Mesodermal cell (in vitro differentiated cells): ENCODE results near the gene TOMM40L.
A peak's percentile ranks its signal among the peaks of the same experiment; 100 is the strongest.

Experiments used
- H3K27ac ChIP-seq: 2 replicates; pipeline ENCODE4 v1.7.0; 2013; ENCODE audit warnings: mild to moderate bottlenecking, low read depth, low read length, moderate library complexity; ENCODE audit not compliant: severe bottlenecking
- H3K36me3 ChIP-seq: 2 replicates; pipeline ENCODE4 v1.7.1; 2013; ENCODE audit warnings: mild to moderate bottlenecking, low read length, moderate library complexity; ENCODE audit not compliant: control insufficient read depth, insufficient read depth
- H3K4me1 ChIP-seq: one replicate; pipeline ENCODE4 v1.7.1; 2013; ENCODE audit warnings: mild to moderate bottlenecking, low read length; ENCODE audit not compliant: insufficient read depth, control insufficient read depth, poor library complexity, severe bottlenecking
- H3K4me3 ChIP-seq: 2 replicates; pipeline ENCODE4 v1.7.0; 2013; ENCODE audit warnings: low read length, control low read depth, mild to moderate bottlenecking; ENCODE audit not compliant: insufficient read depth, poor library complexity, severe bottlenecking; ENCODE audit errors: extremely low read depth
- H3K9me3 ChIP-seq: 2 replicates; pipeline ENCODE4 v1.7.1; 2013; ENCODE audit warnings: mild to moderate bottlenecking, low read length, moderate library complexity; ENCODE audit not compliant: control insufficient read depth
- WGBS, 2 experiments: methylation state at CpG; one replicate each; pipeline ENCODE4 v1.1.5; 2013; ENCODE audit warnings: missing lambda C conversion rate in 2 of 2; ENCODE audit not compliant: insufficient coverage in 2 of 2; 5-methylcytosine and 5-hydroxymethylcytosine counted together

The TOMM40L gene

DNA sequence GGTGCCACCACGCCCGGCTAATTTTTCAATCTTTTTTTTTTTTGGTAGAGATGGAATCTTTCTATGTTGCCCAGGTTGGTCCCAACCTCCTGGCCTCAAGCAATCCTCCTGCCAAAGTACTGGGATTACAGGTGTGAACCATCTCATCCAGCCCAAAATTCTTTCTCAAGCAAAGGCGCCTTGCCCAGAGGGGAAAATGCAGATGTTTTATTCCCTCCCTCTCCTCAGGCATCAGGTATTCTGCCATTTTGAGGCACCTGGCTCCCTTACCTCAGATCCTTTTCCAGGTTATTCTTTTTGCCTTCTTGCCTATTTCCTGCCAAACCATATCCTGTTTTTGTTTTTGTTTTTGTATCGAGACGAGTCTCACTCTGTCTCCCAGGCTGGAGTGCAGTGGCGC lies 37.5 kb upstream of the TOMM40L start:
- H3K4me1 ChIP-seq = peaks cover 8% of the 10 kb centered on the region
- 92 to 95% methylated on average over 3 to 4 of the region's 6 CpGs for WGBS, 2 experiments
- no peak overlapping the region for H3K4me3 ChIP-seq
- no peaks in the 10 kb centered on the region for H3K36me3 ChIP-seq
- no peaks in the 10 kb centered on the region for H3K9me3 ChIP-seq
- no peak overlapping the region for H3K27ac ChIP-seq

- no peaks in the 10 kb centered on the region for H3K36me3 ChIP-seq
- WGBS, 2 experiments = 100% methylated on average over 1 to 3 of the region's 5 CpGs
- H3K9me3 ChIP-seq = no peaks in the 10 kb centered on the region
- peaks cover 8% of the 10 kb centered on the region for H3K4me1 ChIP-seq
- H3K4me3 ChIP-seq = no peak overlapping the region
- no peak overlapping the region for H3K27ac ChIP-seq
These were observed 36.8 kb upstream of the TOMM40L start for GRCh38 chr1:161189036-161189435.

- no peaks in the 10 kb centered on the region for H3K9me3 ChIP-seq
- peaks cover 11% of the 10 kb centered on the region for H3K4me1 ChIP-seq
- H3K36me3 ChIP-seq = no peaks in the 10 kb centered on the region
- WGBS, 2 experiments = 75 to 81% methylated on average over 21 to 22 of the region's 22 CpGs
- H3K4me3 ChIP-seq = no peak overlapping the region
- H3K27ac ChIP-seq = no peak overlapping the region
These were observed 34.8 kb upstream of the TOMM40L start for GRCh38 chr1:161190962-161191521.

GRCh38 chr1:161191971-161192370 lies 33.9 kb upstream of the TOMM40L start:
- H3K4me1 ChIP-seq = peaks cover 11% of the 10 kb centered on the region
- no peak overlapping the region for H3K4me3 ChIP-seq
- H3K36me3 ChIP-seq = no peaks in the 10 kb centered on the region
- no peak overlapping the region for H3K27ac ChIP-seq
- WGBS, 2 experiments = 90 to 92% methylated on average over 6 to 7 of the region's 8 CpGs
- no peaks in the 10 kb centered on the region for H3K9me3 ChIP-seq

DNA sequence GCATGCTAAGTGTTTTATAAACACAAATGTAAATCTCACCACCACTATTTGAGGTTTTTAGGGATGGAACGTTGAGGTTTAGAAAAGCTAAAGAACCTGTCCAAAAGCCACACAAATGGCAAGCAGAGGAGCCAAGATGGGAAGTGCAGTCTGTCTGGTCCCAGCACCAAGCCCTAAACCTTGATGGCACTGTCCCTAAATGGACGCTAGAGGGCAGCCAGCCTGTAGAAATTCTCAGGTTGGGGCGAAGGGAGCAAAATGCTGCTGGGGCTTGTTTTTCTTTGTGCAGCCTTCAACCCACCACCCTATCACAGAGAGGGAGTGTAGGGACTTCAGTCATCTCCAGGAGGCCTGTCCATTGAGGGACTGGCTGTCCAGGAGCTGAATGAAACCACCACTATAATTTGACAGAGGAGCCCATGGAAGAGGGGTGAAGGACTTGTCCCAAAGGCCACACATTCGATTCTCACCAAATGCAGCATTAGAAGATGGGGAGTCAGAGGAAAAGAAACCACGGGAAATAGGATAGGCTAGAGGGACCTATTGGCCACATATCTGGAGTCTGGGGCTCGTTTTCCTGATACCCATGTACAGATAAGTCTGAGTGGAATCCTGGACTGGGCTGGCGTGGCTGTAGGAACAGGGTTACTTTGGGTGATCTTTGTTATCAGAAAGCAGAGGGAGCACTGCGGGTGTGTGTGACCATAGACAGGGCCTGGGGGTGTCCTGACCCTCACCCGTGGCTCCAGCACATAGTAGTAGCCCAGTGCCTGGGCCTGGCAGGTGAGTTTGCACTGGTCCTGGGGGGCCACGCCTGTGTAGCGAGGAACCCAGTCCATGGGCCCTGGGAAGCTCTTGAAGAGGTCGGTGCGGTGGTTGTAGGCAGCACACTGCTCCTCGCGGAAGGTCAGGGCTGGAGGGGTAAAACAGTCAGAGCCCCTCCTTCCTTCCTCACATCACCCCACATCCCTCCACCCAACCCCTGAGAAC lies 33.1 kb upstream of the TOMM40L start:
- peaks cover 15% of the 10 kb centered on the region for H3K4me1 ChIP-seq
- 76 to 84% methylated on average over 9 to 10 of the region's 15 CpGs for WGBS, 2 experiments
- H3K36me3 ChIP-seq = no peaks in the 10 kb centered on the region
- H3K27ac ChIP-seq = no peak overlapping the region
- H3K9me3 ChIP-seq = no peaks in the 10 kb centered on the region
- H3K4me3 ChIP-seq = no peak overlapping the region

DNA sequence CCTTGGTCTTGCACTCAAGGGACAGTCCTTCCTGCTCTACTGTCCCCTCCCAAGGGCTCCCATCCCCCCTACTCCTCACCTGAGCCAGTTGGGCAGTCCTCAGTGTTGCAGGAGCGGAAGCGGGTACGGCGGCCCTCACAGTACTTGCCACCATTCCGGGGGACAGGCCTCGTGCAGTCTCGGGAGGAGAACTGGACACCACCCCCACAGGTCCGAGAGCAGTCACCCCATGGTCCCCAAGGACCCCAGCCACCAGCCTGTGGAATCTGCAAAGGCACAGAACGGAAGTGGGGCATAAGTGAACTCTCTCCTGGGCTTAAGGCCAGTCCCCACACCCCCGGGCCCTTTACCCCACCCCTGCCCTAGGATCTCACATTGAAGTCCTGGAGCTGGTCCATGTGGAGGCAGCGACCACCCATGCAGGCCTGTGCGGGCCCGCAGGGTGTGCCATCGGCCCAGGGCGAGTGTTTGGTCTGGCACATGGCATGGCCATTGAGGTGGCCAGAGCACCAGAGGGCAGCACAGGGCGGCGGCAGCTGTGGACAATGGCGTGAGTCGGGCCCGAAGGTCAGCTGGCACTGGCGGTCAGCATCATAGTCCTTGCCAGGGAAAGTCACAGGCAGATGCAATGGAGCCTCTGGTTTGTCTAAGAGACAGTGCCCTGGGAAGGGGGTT lies 32.2 kb upstream of the TOMM40L start:
- WGBS, 2 experiments = 95 to 98% methylated on average over 15 to 21 of the region's 21 CpGs
- Histone ChIP-seq H3K27ac (no peak overlapping the region), H3K4me3 (no peak overlapping the region), H3K4me1 (peaks cover 18% of the 10 kb centered on the region), H3K36me3 (no peaks in the 10 kb centered on the region), H3K9me3 (no peaks in the 10 kb centered on the region)

GRCh38 chr1:161195171-161195570 lies 30.7 kb upstream of the TOMM40L start:
- Histone ChIP-seq H3K9me3 (no peaks in the 10 kb centered on the region), H3K27ac (no peak overlapping the region), H3K4me3 (no peak overlapping the region), H3K4me1 (peaks cover 18% of the 10 kb centered on the region), H3K36me3 (no peaks in the 10 kb centered on the region)
- 100% methylated on average over 3 of the region's 4 CpGs for WGBS, 2 experiments

- Histone ChIP-seq H3K27ac (no peak overlapping the region), H3K4me3 (no peak overlapping the region), H3K36me3 (no peaks in the 10 kb centered on the region), H3K9me3 (no peaks in the 10 kb centered on the region), H3K4me1 (peaks cover 19% of the 10 kb centered on the region)
- WGBS, 2 experiments = 97 to 98% methylated on average over 5 to 6 of the region's 7 CpGs
These were observed 29.7 kb upstream of the TOMM40L start for GRCh38 chr1:161196111-161196510.

DNA sequence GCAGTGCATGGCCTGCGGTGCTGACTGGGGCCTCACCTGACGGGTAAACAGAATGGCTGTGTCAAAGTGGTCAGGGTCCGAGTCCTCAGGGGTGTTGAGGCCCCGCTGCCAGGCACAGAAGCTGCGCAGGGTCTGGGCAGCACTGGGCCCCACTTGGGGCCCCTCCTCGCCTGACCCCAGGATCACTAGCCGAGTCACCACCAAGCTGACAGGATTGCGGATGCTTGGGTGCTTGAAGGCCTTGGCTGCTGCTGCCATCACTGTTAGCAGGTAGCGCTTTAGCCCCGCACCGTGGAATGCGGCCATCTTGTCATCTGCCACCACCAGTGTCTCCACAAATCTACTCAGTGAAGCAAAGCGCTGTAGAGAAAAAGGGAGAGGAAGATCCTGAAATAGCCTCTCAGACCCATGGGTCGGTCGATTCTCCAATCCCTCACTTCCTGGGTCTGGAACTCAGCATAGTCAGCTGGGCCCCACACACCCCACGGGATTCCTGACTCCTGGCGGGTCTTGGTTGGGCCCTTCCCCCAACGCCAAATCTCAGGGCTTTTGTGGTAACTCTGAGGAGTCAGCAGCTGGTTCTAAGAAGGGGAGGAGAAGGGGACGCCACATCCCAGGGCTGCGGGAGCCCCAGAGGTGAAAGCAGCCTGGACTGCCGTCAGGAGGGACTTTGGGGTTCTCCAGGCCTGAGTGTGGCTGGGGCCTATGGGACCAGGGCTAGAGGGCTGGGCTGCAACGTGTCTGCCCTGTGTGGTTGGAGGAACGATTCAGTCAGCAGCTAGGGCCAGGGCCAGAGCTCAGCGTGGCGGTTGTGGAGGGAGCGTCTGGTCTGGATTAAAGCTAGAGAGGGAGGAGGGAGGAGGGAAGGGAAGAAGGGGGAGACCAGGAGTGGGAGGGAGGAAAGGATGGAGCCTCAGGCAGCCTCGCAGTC lies 29.1 kb upstream of the TOMM40L start:
- WGBS, 2 experiments = 82% methylated on average over 19 to 22 of the region's 27 CpGs
- H3K9me3 ChIP-seq = no peaks in the 10 kb centered on the region
- peak overlapping the region; percentile 85 for H3K27ac ChIP-seq
- H3K4me3 ChIP-seq = no peak overlapping the region
- H3K36me3 ChIP-seq = no peaks in the 10 kb centered on the region
- H3K4me1 ChIP-seq = peaks cover 26% of the 10 kb centered on the region
